Endothelial cell of umbilical vein (primary cell): Measurements from ENCODE around the gene LRRC71. TPM values are rescaled to one million over a fixed set of nuclear protein-coding genes. Genes with fewer than 3 reads are reported as not detected.

Source experiments
- BruUV-seq: library from RNA; stranded (reverse); fragments of 400-500 nt; replicated peaks from 2 replicates; lab custom pipeline; 2021; lab: Mats Ljungman, UMichigan
- CTCF ChIA-PET: fragments of 300-600, 350-600 bp; sonication (Branson Sonifier 250); formaldehyde crosslinking; loops from one replicate; lab custom pipeline; 2021; ENCODE audit warnings: antibody characterized with exemption, inconsistent platforms; lab: Charles Lee
- POLR2A ChIA-PET: fragments of 300-600, 350-600 bp; sonication (Branson Sonifier 250); formaldehyde crosslinking; loops from one replicate; lab custom pipeline; 2021; ENCODE audit warnings: antibody characterized with exemption, inconsistent platforms; lab: Charles Lee
- DNase-seq: peaks from one replicate; pipeline ENCODE4 v3.0.0-alpha.2; 2011; ENCODE audit warnings: low read depth, low spot score
- FAIRE-seq: peaks from 2 replicates; lab custom pipeline; 2011; peaks lifted over from hg19 to GRCh38; lab: Jason Lieb, UNC
- H2AFZ ChIP-seq: 2 replicates; pipeline ENCODE4 v1.6.0; 2012; ENCODE audit warnings: low read depth, low read length, control low read depth, inconsistent platforms
- H3K27ac ChIP-seq: 2 replicates; pipeline ENCODE4 v1.5.1; 2011; ENCODE audit warnings: low read depth, mild to moderate bottlenecking, control low read depth, low read length, moderate library complexity; ENCODE audit not compliant: insufficient read depth
- H3K27me3 ChIP-seq, 2 experiments: 2 replicates each; pipeline versions ENCODE4 v1.6.0 to v1.6.1; 2011; ENCODE audit warnings: low read length in 2 of 2, mixed read lengths in 1 of 2; ENCODE audit not compliant: control insufficient read depth in 2 of 2, insufficient read depth in 2 of 2
- H3K36me3 ChIP-seq, 2 experiments: 2 replicates in 1 of 2; 3 replicates in 1 of 2; pipeline ENCODE4 v1.5.1; 2011; ENCODE audit warnings: low read length in 2 of 2, mild to moderate bottlenecking in 1 of 2, moderate library complexity in 1 of 2; ENCODE audit not compliant: control insufficient read depth in 2 of 2, insufficient read depth in 2 of 2; ENCODE audit errors: extremely low read depth in 1 of 2
- H3K4me1 ChIP-seq: 3 replicates; pipeline ENCODE4 v1.5.1; 2011; ENCODE audit warnings: mild to moderate bottlenecking, low read length; ENCODE audit not compliant: control insufficient read depth, insufficient read depth; ENCODE audit errors: extremely low read depth
- H3K4me2 ChIP-seq: 2 replicates; pipeline ENCODE4 v1.6.1; 2011; ENCODE audit warnings: low read length, control low read depth, mixed read lengths; ENCODE audit not compliant: insufficient read depth
- H3K4me3 ChIP-seq, 3 experiments: fragments of 200-600 bp in 1 of 3; sonication (generic), shearing (Covaris generic) in 1 of 3; replicated peaks in 1 of 3; 2 replicates each; pipeline ENCODE4 v1.5.1; 2011 to 2016; ENCODE audit warnings: control low read depth in 3 of 3, low read length in 3 of 3, mild to moderate bottlenecking in 2 of 3, inconsistent platforms in 1 of 3, low read depth in 1 of 3, moderate library complexity in 1 of 3; ENCODE audit not compliant: insufficient read depth in 1 of 3
- H3K79me2 ChIP-seq: 2 replicates; pipeline ENCODE4 v1.6.0; 2012; ENCODE audit warnings: low read length, inconsistent platforms; ENCODE audit not compliant: control insufficient read depth, insufficient read depth
- H3K9ac ChIP-seq: replicated peaks from 2 replicates; pipeline ENCODE3; 2011; ENCODE audit warnings: low read length, control low read depth; ENCODE audit not compliant: insufficient read depth; ENCODE audit errors: extremely low read depth
- H3K9me1 ChIP-seq: replicated peaks from 3 replicates; pipeline ENCODE4 v1.6.0; 2011; ENCODE audit warnings: mild to moderate bottlenecking, low read length; ENCODE audit not compliant: control insufficient read depth, insufficient read depth; ENCODE audit errors: extremely low read depth
- H3K9me3 ChIP-seq: replicated peaks from 2 replicates; pipeline ENCODE4 v1.5.1; 2012; ENCODE audit warnings: low read length, inconsistent platforms; ENCODE audit not compliant: control insufficient read depth, insufficient read depth
- H4K20me1 ChIP-seq: replicated peaks from 2 replicates; pipeline ENCODE3; 2011; ENCODE audit warnings: mild to moderate bottlenecking, low read length; ENCODE audit not compliant: control insufficient read depth, insufficient read depth; ENCODE audit errors: extremely low read depth
- CTCF ChIP-seq, 2 donors: IDR thresholded peaks; 1 replicate in 1 of 2; 2 replicates in 1 of 2; pipeline ENCODE4 v1.5.1; 2011; ENCODE audit warnings: low read length in 2 of 2, mild to moderate bottlenecking in 2 of 2, moderate library complexity in 2 of 2, control low read depth in 1 of 2, inconsistent platforms in 1 of 2, low read depth in 1 of 2; ENCODE audit not compliant: insufficient read depth in 1 of 2; ENCODE audit errors: extremely low read depth in 1 of 2
- EZH2 ChIP-seq: IDR thresholded peaks from 2 replicates; pipeline ENCODE4 v1.6.1; 2012; ENCODE audit warnings: borderline replicate concordance, low read depth, mild to moderate bottlenecking, moderate library complexity, low read length, inconsistent platforms; ENCODE audit not compliant: severe bottlenecking
- FOS ChIP-seq: IDR thresholded peaks from 2 replicates; pipeline ENCODE4 v1.6.1; 2011; ENCODE audit warnings: mild to moderate bottlenecking, low read length, moderate library complexity, borderline replicate concordance; ENCODE audit not compliant: insufficient read depth
- GATA2 ChIP-seq: IDR thresholded peaks from 2 replicates; pipeline ENCODE4 v1.7.0; 2011; ENCODE audit warnings: low read depth, mild to moderate bottlenecking, moderate library complexity, mixed read lengths, low read length; ENCODE audit not compliant: insufficient read length, insufficient read depth
- JUN ChIP-seq: IDR thresholded peaks from 2 replicates; pipeline ENCODE4 v1.6.1; 2011; ENCODE audit warnings: borderline replicate concordance, low read depth; ENCODE audit not compliant: insufficient read length, insufficient read depth
- MAX ChIP-seq: IDR thresholded peaks from 2 replicates; pipeline ENCODE4 v1.6.1; 2011; ENCODE audit not compliant: insufficient read depth, insufficient read length
- MYC ChIP-seq: IDR thresholded peaks from one replicate; pipeline ENCODE4 v1.6.1; 2011; ENCODE audit warnings: mild to moderate bottlenecking, low read depth, low read length
- POLR2A ChIP-seq: IDR thresholded peaks from 2 replicates; pipeline ENCODE4 v1.6.1; 2012; ENCODE audit warnings: low read depth, mild to moderate bottlenecking, control low read depth, low read length
- POLR2AphosphoS5 ChIP-seq: IDR thresholded peaks from 2 replicates; pipeline ENCODE4 v1.6.1; 2012; ENCODE audit warnings: low read depth, mild to moderate bottlenecking, control low read depth, low read length, moderate library complexity; ENCODE audit not compliant: insufficient read depth
- dilution Hi-C: fragments of 300-500 bp; cut with MboI; formaldehyde crosslinking; loops from one replicate; pipeline ENCODE4 v1.15.0; 2019; ENCODE audit warnings: low sequenced_read_pairs; ENCODE audit not compliant: extremely low pct_ligation_motif_present
- intact Hi-C: fragments of 100-400 bp; cut with micrococcal nuclease; formaldehyde crosslinking; loops from one replicate; pipeline ENCODE4 v1.10.0; 2022
- polyA plus RNA-seq, 4 experiments: library from polyadenylated mRNA; depleted of rRNA in 3 of 4; stranded (reverse) in 3 of 4; unstranded in 1 of 4; fragments of >200 nt; gene quantifications; 2 replicates each; pipeline versions ENCODE4 v1.2.1 to v1.2.3, GENCODE V29; 2011 to 2012; ENCODE audit warnings: missing spikeins in 1 of 4
- total RNA-seq: library from RNA; stranded (reverse); gene quantifications from 2 replicates; pipeline ENCODE4 v1.2.3, GENCODE V29; 2021

Gene LRRC71
- total and polyA plus RNA-seq, 2 donors (not counting 3 experiments of a cell fraction or from before 2014, with no cell fraction given), result 0.35 to 0.66 TPM

DNA sequence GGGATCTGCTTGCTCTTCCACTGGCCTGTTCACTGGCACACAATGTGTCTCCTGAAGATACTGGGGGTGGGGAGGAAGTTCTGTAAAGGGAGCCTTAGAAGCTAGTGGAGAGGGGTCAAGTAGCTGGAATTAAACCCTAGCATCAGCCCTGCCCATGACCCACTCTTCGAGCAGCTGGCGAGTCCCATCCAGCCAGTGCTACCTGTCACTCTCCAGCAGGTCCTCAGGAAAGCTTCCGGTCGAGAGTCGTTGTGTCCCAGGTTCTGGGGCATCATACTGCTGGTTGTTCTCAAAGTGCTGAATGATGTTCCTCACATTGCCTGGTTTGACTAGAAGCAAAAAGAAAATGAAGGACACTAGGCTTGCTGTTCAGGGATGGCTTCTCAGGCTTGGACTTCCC lies 30.9 kb downstream of the LRRC71 start:
- Histone ChIP-seq H2AFZ (no peak overlapping the region), H3K4me2 (no peak overlapping the region), H3K9me1 (no peaks in the 10 kb centered on the region), H3K27me3 (no peaks in the 10 kb centered on the region), H3K4me3 (no peak overlapping the region), H4K20me1 (no peaks in the 10 kb centered on the region), H3K9me3 (no peaks in the 10 kb centered on the region), H3K4me1 (no peaks in the 10 kb centered on the region), H3K79me2 (no peaks in the 10 kb centered on the region), H3K9ac (no peak overlapping the region), H3K27ac (no peak overlapping the region), H3K36me3 (peaks cover 17 to 39% of the 10 kb centered on the region in 2 experiments)
- DNase-seq, result no peak
- dilution Hi-C loops, result no loop called here
- TF ChIP-seq POLR2AphosphoS5 (no peak), JUN (no peak), GATA2 (no peak), CTCF (IDR thresholded peaks at IDR 0.05; ENCODE audit: extremely low read depth in 1 of 2, insufficient read depth in 1 of 2, low read depth in 1 of 2, low read length in 2 of 2) (no peak), FOS (no peak), POLR2A (no peak), EZH2 (no peak), MYC (no peak), MAX (no peak)
- no peak for FAIRE-seq
- intact Hi-C loops, result no loop called here
- CTCF ChIA-PET, result interaction anchor here (1.3 kb wide), 1 partner anchor 123 kb away, joined by 4 read pairs; no protein-coding TSS in a partner anchor
- no TSS peak for BruUV-seq
- POLR2A ChIA-PET, result no interaction called here
